ENCODE results near the gene TMX4. TPM values are rescaled to one million over a fixed set of nuclear protein-coding genes. Genes with fewer than 3 reads are reported as not detected.

The TMX4 gene
- total RNA-seq (ENCODE audit: unreplicated experiment): 33.1 TPM
- long read RNA-seq, full-length matches to known transcripts: 20 of 22 reads
- long read RNA-seq, partial matches to known transcripts: 1 of 22 reads
- long read RNA-seq, other reads (novel, unspliced or antisense): 1 of 22 reads

- TF ChIP-seq CTCF (IDR thresholded peaks at IDR 0.05; ENCODE audit: partially characterized antibody, unreplicated experiment): peak; percentile 79
- Mint-ChIP-seq H3K27ac (ENCODE audit: unreplicated experiment) (peak within 1 kb of the TSS; percentile 84), H3K4me1 (ENCODE audit: low read depth, unreplicated experiment) (peaks cover 4% of the 10 kb centered on the region), H3K4me3 (ENCODE audit: unreplicated experiment) (peak within 1 kb of the TSS; percentile 91), H3K27me3 (ENCODE audit: unreplicated experiment) (peaks cover 4% of the 10 kb centered on the region), H3K36me3 (ENCODE audit: unreplicated experiment) (no peaks in the 10 kb centered on the region), H3K9me3 (ENCODE audit: unreplicated experiment) (peaks cover 5% of the 10 kb centered on the region)
- peak; percentile 99 for DNase-seq
Observed at GRCh38 chr20:8019246-8019997, at the start of gene TMX4. Gene TMX4 (minus strand): TSS chr20:8019761. CDS start chr20:8019613, 148 bp downstream.

DNA sequence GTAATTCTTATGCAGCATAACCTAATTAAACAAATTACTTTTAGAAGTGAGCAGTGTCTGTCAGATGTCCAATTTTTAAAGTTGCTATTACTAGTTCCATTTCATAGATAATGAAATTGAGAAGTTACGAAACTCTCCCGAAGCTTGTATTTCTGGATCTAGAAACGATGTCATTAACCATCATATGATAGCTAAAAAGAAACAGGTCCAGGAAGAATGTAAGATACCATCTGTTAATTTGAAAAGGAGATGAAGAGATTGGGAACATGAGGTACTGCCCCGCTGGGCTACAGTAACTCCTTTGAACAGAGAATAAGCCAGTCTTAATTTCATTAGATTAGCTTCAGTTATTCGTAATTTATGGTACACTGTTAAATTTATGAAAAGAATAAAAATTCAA lies 47.5 kb upstream of the TMX4 start:
- Mint-ChIP-seq H3K36me3 (ENCODE audit: unreplicated experiment) (no peaks in the 10 kb centered on the region), H3K4me1 (ENCODE audit: low read depth, unreplicated experiment) (no peaks in the 10 kb centered on the region), H3K27me3 (ENCODE audit: unreplicated experiment) (no peaks in the 10 kb centered on the region), H3K27ac (ENCODE audit: unreplicated experiment) (no peak overlapping the region), H3K9me3 (ENCODE audit: unreplicated experiment) (no peaks in the 10 kb centered on the region), H3K4me3 (ENCODE audit: unreplicated experiment) (no peak overlapping the region)
- DNase-seq: no peak
- no peak for TF ChIP-seq CTCF (IDR thresholded peaks at IDR 0.05; ENCODE audit: partially characterized antibody, unreplicated experiment)

DNA sequence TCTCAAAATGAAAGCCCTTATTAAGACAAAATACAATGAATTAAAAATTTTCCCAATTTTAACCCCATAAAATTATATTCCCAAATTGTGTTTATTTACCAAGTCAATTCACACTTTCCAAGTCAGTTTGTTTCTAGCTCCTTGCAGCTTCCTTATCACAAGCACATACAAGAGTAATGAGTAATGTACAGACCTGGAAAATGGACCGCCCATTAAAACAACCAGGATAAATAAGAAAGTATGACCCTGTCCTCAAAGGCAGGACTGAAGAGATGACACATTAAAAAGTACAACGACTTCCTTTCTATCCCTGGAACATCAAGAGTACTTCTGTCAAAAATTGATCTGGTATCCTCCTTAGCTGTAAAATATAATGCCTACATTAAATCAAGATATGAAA lies 47.1 kb upstream of the TMX4 start:
- Mint-ChIP-seq H3K4me3 (ENCODE audit: unreplicated experiment) (no peak overlapping the region), H3K36me3 (ENCODE audit: unreplicated experiment) (no peaks in the 10 kb centered on the region), H3K9me3 (ENCODE audit: unreplicated experiment) (no peaks in the 10 kb centered on the region), H3K27me3 (ENCODE audit: unreplicated experiment) (no peaks in the 10 kb centered on the region), H3K4me1 (ENCODE audit: low read depth, unreplicated experiment) (no peaks in the 10 kb centered on the region), H3K27ac (ENCODE audit: unreplicated experiment) (no peak overlapping the region)
- DNase-seq: no peak
- TF ChIP-seq CTCF (IDR thresholded peaks at IDR 0.05; ENCODE audit: partially characterized antibody, unreplicated experiment): no peak

DNA sequence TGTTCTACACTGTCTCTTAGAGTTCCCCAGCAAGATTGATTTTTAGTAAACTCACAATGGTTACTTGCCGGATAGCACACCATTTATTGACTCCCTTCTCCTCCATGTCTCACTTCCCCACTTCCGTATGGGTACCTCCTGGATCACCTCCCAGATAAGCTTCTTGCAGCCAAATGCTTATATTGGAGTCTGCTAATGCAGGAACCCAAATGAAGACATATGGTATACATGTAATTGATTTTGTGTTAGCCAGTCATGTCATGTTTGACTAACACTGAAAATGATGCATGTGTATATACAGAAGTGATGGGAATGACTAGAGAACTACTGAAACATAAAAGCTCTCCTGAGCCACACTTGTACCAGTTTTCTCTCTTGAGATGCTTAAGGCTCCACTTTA lies 46.1 kb upstream of the TMX4 start:
- no peak for TF ChIP-seq CTCF (IDR thresholded peaks at IDR 0.05; ENCODE audit: partially characterized antibody, unreplicated experiment)
- no peaks in the 10 kb centered on the region for H3K4me1 Mint-ChIP-seq (ENCODE audit: low read depth, unreplicated experiment)
- no peak for DNase-seq
- no peaks in the 10 kb centered on the region for H3K9me3 Mint-ChIP-seq (ENCODE audit: unreplicated experiment)
- no peak overlapping the region for H3K4me3 Mint-ChIP-seq (ENCODE audit: unreplicated experiment)
- no peaks in the 10 kb centered on the region for H3K36me3 Mint-ChIP-seq (ENCODE audit: unreplicated experiment)
- H3K27me3 Mint-ChIP-seq (ENCODE audit: unreplicated experiment): no peaks in the 10 kb centered on the region
- no peak overlapping the region for H3K27ac Mint-ChIP-seq (ENCODE audit: unreplicated experiment)

GRCh38 chr20:8062756-8063155 lies 43.2 kb upstream of the TMX4 start:
- H3K4me3 Mint-ChIP-seq (ENCODE audit: unreplicated experiment): no peak overlapping the region
- no peak for TF ChIP-seq CTCF (IDR thresholded peaks at IDR 0.05; ENCODE audit: partially characterized antibody, unreplicated experiment)
- H3K27me3 Mint-ChIP-seq (ENCODE audit: unreplicated experiment): no peaks in the 10 kb centered on the region
- DNase-seq: no peak
- H3K27ac Mint-ChIP-seq (ENCODE audit: unreplicated experiment): no peak overlapping the region
- H3K9me3 Mint-ChIP-seq (ENCODE audit: unreplicated experiment): no peaks in the 10 kb centered on the region
- H3K36me3 Mint-ChIP-seq (ENCODE audit: unreplicated experiment): no peaks in the 10 kb centered on the region
- H3K4me1 Mint-ChIP-seq (ENCODE audit: low read depth, unreplicated experiment): no peaks in the 10 kb centered on the region
